PC-9 (cell line): ENCODE data around the gene DNAH6.

Experiments
- EZH2 ChIP-seq: fragments of 200-600 bp; sonication (generic); IDR thresholded peaks from 2 replicates; pipeline ENCODE4 v1.8.0; 2017; ENCODE audit warnings: antibody characterized with exemption, low read depth
- TF ChIP-seq, protein P1 (sequence below): fragments of 200-600 bp; sonication (generic); conservative IDR thresholded peaks from 2 replicates; pipeline ENCODE4 v1.6.1; 2017; ENCODE audit warnings: mixed run types, antibody characterized with exemption, mild to moderate bottlenecking, moderate library complexity

DNA sequence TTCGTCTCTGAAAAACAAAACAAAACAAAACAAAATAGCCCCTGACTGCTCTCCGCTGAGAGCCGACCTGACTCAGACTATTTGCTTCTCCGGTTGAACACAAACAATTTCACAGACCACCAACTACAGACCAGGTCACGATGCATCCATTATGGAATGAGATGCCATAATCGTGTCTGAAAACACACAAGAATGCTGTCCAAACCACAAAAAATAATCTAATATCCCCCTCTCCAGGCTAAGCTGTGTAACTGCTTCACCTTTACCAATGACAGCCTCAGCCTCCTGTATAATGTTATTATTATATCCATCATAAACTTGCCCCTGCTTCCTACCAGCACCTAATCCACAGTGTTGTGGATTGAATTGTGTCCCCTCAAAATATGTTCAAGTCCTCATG is 114.7 kb downstream of the DNAH6 start:
- TF ChIP-seq, protein P1, sequence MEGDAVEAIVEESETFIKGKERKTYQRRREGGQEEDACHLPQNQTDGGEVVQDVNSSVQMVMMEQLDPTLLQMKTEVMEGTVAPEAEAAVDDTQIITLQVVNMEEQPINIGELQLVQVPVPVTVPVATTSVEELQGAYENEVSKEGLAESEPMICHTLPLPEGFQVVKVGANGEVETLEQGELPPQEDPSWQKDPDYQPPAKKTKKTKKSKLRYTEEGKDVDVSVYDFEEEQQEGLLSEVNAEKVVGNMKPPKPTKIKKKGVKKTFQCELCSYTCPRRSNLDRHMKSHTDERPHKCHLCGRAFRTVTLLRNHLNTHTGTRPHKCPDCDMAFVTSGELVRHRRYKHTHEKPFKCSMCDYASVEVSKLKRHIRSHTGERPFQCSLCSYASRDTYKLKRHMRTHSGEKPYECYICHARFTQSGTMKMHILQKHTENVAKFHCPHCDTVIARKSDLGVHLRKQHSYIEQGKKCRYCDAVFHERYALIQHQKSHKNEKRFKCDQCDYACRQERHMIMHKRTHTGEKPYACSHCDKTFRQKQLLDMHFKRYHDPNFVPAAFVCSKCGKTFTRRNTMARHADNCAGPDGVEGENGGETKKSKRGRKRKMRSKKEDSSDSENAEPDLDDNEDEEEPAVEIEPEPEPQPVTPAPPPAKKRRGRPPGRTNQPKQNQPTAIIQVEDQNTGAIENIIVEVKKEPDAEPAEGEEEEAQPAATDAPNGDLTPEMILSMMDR = peak; percentile 71
- no peak for TF ChIP-seq EZH2
